Gastroesophageal sphincter (tissue), 3 donors: ENCODE measurements around the gene ZGPAT.

Experiments used
- POLR2AphosphoS5 ChIP-seq: sonication (generic); formaldehyde crosslinking; IDR thresholded peaks from one replicate; pipeline ENCODE4 v1.6.1; 2017; ENCODE audit warnings: antibody characterized with exemption
- TF ChIP-seq, protein P1 (sequence below), 4 experiments: fragments of 200-600 bp in 2 of 4; fragments of 450-650 bp in 2 of 4; sonication (generic) in 1 of 4; IDR thresholded peaks; one replicate each; pipeline ENCODE4 v1.5.1; 2017 to 2019; ENCODE audit warnings: antibody characterized with exemption in 4 of 4, mild to moderate bottlenecking in 2 of 4, moderate library complexity in 2 of 4

DNA sequence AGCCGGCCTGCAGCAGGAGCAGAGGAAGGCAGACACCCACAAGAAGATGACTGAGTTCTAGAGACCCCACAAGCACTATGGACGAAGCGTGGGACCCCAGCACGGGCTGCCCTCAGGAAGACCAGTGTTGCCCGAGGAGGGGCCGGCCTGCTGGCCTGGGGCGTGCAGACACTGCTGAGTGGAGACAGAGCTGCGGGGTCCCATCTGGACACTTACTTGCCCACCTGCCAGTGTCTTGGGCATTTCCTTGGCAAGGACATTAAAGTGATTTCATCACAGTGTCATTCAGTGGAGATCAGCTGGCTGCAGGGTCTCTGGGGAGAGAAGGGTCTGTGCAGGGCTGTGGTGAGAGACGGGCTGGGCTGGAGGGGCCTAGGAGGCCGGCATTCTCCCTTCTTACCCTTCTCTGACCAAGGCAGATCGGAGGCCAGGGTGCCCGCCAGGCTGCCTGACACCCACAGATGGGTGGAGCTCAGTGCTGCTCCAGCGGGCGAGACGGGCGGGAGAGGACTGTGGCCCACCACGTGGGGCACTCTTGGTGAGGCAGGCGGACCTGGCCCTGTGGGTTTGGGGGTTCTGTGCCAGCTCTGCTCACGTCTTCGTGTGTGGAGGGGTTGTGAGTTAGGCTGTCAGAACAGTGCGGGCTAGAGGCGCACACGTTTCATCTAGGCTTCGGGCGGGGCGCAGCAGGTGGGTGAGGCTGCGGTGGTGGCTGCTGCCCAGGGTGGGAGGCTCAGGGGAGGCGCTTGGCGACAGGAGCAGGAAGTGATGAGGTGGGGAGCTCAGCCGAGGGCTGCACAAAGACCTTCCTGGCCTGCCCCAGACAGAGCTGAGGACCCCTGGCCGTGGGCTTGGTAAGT is 28.2 kb downstream of the ZGPAT start, which contains the start of gene LIME1:
- TF ChIP-seq POLR2AphosphoS5 = no peak
- TF ChIP-seq, protein P1, sequence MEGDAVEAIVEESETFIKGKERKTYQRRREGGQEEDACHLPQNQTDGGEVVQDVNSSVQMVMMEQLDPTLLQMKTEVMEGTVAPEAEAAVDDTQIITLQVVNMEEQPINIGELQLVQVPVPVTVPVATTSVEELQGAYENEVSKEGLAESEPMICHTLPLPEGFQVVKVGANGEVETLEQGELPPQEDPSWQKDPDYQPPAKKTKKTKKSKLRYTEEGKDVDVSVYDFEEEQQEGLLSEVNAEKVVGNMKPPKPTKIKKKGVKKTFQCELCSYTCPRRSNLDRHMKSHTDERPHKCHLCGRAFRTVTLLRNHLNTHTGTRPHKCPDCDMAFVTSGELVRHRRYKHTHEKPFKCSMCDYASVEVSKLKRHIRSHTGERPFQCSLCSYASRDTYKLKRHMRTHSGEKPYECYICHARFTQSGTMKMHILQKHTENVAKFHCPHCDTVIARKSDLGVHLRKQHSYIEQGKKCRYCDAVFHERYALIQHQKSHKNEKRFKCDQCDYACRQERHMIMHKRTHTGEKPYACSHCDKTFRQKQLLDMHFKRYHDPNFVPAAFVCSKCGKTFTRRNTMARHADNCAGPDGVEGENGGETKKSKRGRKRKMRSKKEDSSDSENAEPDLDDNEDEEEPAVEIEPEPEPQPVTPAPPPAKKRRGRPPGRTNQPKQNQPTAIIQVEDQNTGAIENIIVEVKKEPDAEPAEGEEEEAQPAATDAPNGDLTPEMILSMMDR (IDR thresholded peaks at IDR 0.05) = no peak
